Kidney (tissue), 14 donors: ENCODE data around the gene SAT1. TPM values are rescaled to one million over a fixed set of nuclear protein-coding genes. Genes with fewer than 3 reads are reported as not detected.

Source experiments
- DNase-seq, 5 donors: peaks; one replicate each; pipeline ENCODE4 v3.0.0-alpha.2; 2013 to 2020
- FAIRE-seq: peaks from 2 replicates; lab custom pipeline; 2012; peaks lifted over from hg19 to GRCh38; lab: Jason Lieb, UNC
- H3K27ac ChIP-seq, 2 donors: one replicate each; pipeline ENCODE4 v1.7.0; 2013; ENCODE audit warnings: low read depth in 2 of 2, low read length in 2 of 2, inconsistent platforms in 1 of 2
- H3K27me3 ChIP-seq: one replicate; pipeline ENCODE4 v1.7.1; 2013; ENCODE audit warnings: low read length, inconsistent platforms; ENCODE audit not compliant: control insufficient read depth, insufficient read depth
- H3K36me3 ChIP-seq, 3 donors: one replicate each; pipeline versions ENCODE4 v1.7.0 to v1.7.1; 2013; ENCODE audit warnings: low read length in 3 of 3, control low read depth in 1 of 3, inconsistent platforms in 1 of 3; ENCODE audit not compliant: insufficient read depth in 3 of 3, control insufficient read depth in 2 of 3
- H3K4me1 ChIP-seq, 3 donors: one replicate each; pipeline versions ENCODE4 v1.7.0 to v1.7.1; 2013; ENCODE audit warnings: low read length in 3 of 3, inconsistent platforms in 1 of 3, low read depth in 1 of 3; ENCODE audit not compliant: control insufficient read depth in 2 of 3, insufficient read depth in 2 of 3
- H3K4me3 ChIP-seq, 3 donors: one replicate each; pipeline versions ENCODE4 v1.7.0 to v1.8.1; 2013; ENCODE audit warnings: low read length in 3 of 3, control low read depth in 1 of 3, inconsistent platforms in 1 of 3
- H3K9ac ChIP-seq, 3 donors: one replicate each; pipeline versions ENCODE4 v1.7.0 to v1.7.1; 2013; ENCODE audit warnings: low read length in 3 of 3, control low read depth in 1 of 3, inconsistent platforms in 1 of 3
- H3K9me3 ChIP-seq, 3 donors: one replicate each; pipeline versions ENCODE4 v1.7.0 to v1.7.1; 2013; ENCODE audit warnings: low read length in 3 of 3, control low read depth in 1 of 3, inconsistent platforms in 1 of 3; ENCODE audit not compliant: control insufficient read depth in 2 of 3, insufficient read depth in 1 of 3
- intact Hi-C: fragments of 100-400 bp; cut with DNase I; formaldehyde crosslinking; loops from one replicate; pipeline ENCODE4 v1.11.1; 2022
- polyA plus RNA-seq: library from polyadenylated mRNA; stranded (reverse); fragments of 350-450 nt; fragmentation: Illumina TruSeq; extraction: RNeasy Lipid Tissue Mini Kit (QIAGEN cat#74804); gene quantifications from one replicate; pipeline ENCODE4 v1.2.3, GENCODE V29; 2014; ENCODE audit warnings: low read depth, low replicate concordance; ENCODE audit not compliant: insufficient read depth
- total RNA-seq: library from RNA; stranded (reverse); fragmentation: NEBNext Ultra II Directional; extraction: Animal tissue kit (Norgen Biotek cat#: 25700); gene quantifications from one replicate; pipeline ENCODE4 v1.2.1, GENCODE V29; 2021
- TF ChIP-seq, protein P1 (sequence below): IDR thresholded peaks from 3 replicates; pipeline ENCODE4 v1.5.1; 2012; ENCODE audit warnings: mild to moderate bottlenecking, moderate library complexity, borderline replicate concordance; ENCODE audit not compliant: insufficient read depth; ENCODE audit errors: extremely low read depth
- donor health status: control.
- donor health status: control.
- donor health status: control.
- donor health status: control.
- donor health status: control.
- donor health status: DM: yes; HTN: yes; CAD: no.
- donor health status: Normal renal cell carcinoma (clear cell type).

Gene SAT1
- total and polyA plus RNA-seq, 2 donors from 2014 or later: 417 to 574 TPM

DNA sequence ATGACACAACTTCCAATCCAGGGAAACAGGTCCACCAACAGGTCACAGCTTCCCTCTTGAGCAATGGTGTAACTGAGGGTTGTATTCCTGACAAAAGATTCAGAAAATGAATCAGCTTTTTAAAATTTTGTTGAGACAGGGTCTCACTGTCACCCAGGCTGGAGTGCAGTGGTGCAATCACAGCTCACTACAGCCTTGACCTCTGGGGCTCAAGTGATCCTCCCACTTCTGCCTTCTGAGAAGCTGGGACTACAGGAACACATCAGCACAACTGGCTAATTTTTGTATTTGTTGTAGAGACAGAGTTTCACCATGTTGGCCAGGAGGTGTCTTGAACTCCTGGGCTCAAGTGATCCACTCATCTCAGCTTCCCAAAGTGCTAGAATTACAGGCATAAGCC is 43.7 kb downstream of the SAT1 start:
- Histone ChIP-seq H3K36me3 (no peaks in the 10 kb centered on the region), H3K9me3 (no peaks in the 10 kb centered on the region), H3K27ac (no peak overlapping the region), H3K4me3 (no peak overlapping the region), H3K9ac (no peak overlapping the region), H3K27me3 (peaks cover 4% of the 10 kb centered on the region), H3K4me1 (no peaks in the 10 kb centered on the region)
- intact Hi-C loops: no loop called here
- DNase-seq (no peak), FAIRE-seq (no peak)
- TF ChIP-seq, protein P1, sequence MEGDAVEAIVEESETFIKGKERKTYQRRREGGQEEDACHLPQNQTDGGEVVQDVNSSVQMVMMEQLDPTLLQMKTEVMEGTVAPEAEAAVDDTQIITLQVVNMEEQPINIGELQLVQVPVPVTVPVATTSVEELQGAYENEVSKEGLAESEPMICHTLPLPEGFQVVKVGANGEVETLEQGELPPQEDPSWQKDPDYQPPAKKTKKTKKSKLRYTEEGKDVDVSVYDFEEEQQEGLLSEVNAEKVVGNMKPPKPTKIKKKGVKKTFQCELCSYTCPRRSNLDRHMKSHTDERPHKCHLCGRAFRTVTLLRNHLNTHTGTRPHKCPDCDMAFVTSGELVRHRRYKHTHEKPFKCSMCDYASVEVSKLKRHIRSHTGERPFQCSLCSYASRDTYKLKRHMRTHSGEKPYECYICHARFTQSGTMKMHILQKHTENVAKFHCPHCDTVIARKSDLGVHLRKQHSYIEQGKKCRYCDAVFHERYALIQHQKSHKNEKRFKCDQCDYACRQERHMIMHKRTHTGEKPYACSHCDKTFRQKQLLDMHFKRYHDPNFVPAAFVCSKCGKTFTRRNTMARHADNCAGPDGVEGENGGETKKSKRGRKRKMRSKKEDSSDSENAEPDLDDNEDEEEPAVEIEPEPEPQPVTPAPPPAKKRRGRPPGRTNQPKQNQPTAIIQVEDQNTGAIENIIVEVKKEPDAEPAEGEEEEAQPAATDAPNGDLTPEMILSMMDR: no peak

DNA sequence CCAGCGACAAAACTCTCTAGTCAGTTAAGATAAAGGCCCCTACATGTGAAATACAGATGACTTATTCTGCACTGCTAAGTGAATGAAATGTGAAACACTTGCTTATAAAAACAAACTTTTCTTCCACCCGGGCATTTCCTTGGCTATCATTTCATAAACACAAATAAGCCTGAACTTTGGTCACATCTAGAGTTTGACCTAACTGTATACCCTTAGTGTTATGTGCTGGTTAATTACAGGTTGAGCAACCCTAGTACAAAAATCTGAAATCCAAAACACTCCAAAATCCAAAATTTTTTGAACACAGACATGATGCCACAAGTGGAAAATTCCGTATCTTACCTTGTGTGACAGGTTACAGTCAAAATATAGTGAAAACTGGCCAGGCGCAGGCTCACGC is 45.9 kb downstream of the SAT1 start:
- DNase-seq (no peak), FAIRE-seq (no peak)
- TF ChIP-seq, protein P1: no peak
- no peak overlapping the region for H3K4me3 ChIP-seq
- H3K27me3 ChIP-seq: peaks cover 4% of the 10 kb centered on the region
- no peaks in the 10 kb centered on the region for H3K36me3 ChIP-seq
- intact Hi-C loops: no loop called here
- H3K4me1 ChIP-seq: no peaks in the 10 kb centered on the region
- H3K9ac ChIP-seq: no peak overlapping the region
- no peaks in the 10 kb centered on the region for H3K9me3 ChIP-seq
- no peak overlapping the region for H3K27ac ChIP-seq

DNA sequence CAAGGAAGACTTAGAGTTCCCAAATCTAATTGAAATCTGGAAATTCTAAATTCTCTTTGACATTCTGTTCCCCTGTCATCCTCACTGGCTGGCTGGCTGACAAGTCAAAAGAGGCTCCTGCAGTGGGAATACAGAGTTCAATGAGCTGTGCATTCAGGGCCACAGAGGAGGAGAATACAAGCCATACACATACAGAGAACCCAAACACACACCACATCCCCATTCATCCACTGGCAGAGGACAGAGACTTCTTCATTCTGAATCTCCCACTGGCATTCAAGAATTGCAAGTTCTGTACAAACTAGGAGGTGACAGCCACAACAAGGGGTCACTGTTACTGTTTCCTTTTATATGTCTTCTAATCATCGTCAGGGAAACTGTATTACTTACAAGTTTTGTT is 49.7 kb downstream of the SAT1 start:
- no peak overlapping the region for H3K9ac ChIP-seq
- TF ChIP-seq, protein P1: no peak
- H3K36me3 ChIP-seq: no peaks in the 10 kb centered on the region
- no peaks in the 10 kb centered on the region for H3K27me3 ChIP-seq
- intact Hi-C loops: no loop called here
- H3K4me3 ChIP-seq: no peak overlapping the region
- no peak overlapping the region for H3K27ac ChIP-seq
- no peak for DNase-seq
- FAIRE-seq: no peak
- no peaks in the 10 kb centered on the region for H3K9me3 ChIP-seq
- no peaks in the 10 kb centered on the region for H3K4me1 ChIP-seq

Other genes starting within 250 kb of the SAT1 start
- gene PRDX4, start 115.7 kb upstream of the SAT1 start, total RNA-seq: 58.3 TPM
- gene PRDX4, start 115.7 kb upstream of the SAT1 start, polyA plus RNA-seq: 77.7 TPM
- 42.7 TPM for gene ACOT9, start 39.9 kb upstream of the SAT1 start, total RNA-seq
- 24.9 TPM for gene ACOT9, start 39.9 kb upstream of the SAT1 start, polyA plus RNA-seq
- 30.4 TPM for gene APOO, start 124.8 kb downstream of the SAT1 start, total RNA-seq
- 110 TPM for gene APOO, start 124.8 kb downstream of the SAT1 start, polyA plus RNA-seq
- not detected for gene CXorf58, start 124.8 kb downstream of the SAT1 start, total RNA-seq
- 0.37 TPM for gene CXorf58, start 124.8 kb downstream of the SAT1 start, polyA plus RNA-seq
- gene KLHL15, start 244.0 kb downstream of the SAT1 start, total RNA-seq: 7.2 TPM
- gene KLHL15, start 244.0 kb downstream of the SAT1 start, polyA plus RNA-seq: 2.2 TPM